GM12801 (cell line): ENCODE measurements around the gene WNT9B.

Experiments used
- TF ChIP-seq, protein P1 (sequence below): IDR thresholded peaks from one replicate; pipeline ENCODE4 v1.5.1; 2011; ENCODE audit warnings: control low read depth; ENCODE audit not compliant: insufficient read length; ENCODE audit errors: extremely low read depth

Gene WNT9B

DNA sequence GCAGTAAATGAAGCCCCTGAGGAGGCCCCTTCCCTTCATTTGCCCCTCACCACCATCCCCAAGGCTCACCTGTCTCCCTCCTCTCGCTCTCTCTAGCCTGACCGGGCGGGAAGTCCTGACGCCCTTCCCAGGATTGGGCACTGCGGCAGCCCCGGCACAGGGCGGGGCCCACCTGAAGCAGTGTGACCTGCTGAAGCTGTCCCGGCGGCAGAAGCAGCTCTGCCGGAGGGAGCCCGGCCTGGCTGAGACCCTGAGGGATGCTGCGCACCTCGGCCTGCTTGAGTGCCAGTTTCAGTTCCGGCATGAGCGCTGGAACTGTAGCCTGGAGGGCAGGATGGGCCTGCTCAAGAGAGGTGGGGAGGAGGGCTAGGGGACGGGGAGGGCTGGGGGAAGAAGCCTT lies 21.0 kb downstream of the WNT9B start:
- TF ChIP-seq, protein P1, sequence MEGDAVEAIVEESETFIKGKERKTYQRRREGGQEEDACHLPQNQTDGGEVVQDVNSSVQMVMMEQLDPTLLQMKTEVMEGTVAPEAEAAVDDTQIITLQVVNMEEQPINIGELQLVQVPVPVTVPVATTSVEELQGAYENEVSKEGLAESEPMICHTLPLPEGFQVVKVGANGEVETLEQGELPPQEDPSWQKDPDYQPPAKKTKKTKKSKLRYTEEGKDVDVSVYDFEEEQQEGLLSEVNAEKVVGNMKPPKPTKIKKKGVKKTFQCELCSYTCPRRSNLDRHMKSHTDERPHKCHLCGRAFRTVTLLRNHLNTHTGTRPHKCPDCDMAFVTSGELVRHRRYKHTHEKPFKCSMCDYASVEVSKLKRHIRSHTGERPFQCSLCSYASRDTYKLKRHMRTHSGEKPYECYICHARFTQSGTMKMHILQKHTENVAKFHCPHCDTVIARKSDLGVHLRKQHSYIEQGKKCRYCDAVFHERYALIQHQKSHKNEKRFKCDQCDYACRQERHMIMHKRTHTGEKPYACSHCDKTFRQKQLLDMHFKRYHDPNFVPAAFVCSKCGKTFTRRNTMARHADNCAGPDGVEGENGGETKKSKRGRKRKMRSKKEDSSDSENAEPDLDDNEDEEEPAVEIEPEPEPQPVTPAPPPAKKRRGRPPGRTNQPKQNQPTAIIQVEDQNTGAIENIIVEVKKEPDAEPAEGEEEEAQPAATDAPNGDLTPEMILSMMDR = no peak

DNA sequence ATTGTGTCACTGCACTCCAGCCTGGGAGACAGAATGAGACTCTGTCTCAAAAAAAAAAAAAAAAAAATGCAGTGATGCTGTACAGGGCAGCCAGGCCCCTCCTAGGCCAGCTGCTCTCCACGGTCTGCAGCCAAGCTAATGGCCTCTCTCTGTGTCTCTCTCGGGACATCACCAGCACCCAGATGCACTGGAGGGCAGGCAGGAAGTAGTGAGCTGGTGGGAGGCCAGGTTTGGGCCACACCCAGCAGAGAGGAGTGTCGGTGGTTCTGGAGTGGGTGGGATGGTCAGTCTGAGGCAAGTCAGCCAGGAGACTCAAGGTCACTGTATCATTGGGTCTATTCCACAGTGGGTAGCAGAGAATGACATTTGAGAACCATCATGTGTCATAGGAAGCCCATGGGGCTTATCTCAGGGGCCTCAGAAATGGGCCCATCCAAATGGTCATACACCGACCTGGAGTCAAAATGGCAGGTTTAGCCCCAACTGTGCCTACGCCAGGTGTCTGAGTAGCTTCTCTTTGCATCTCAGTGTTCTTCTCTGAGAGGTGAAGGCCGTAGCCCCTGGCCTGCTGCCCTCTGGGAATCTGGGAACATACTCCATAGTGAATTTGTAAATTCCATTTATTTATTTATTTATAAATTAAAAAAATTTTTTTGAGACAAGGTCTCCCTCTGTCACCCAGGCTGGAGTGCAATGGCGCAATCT lies 22.7 kb downstream of the WNT9B start:
- TF ChIP-seq, protein P1 = no peak

- TF ChIP-seq, protein P1 = no peak
Measured at GRCh38 chr17:46874906-46875305, 23.5 kb downstream of the WNT9B start.

DNA sequence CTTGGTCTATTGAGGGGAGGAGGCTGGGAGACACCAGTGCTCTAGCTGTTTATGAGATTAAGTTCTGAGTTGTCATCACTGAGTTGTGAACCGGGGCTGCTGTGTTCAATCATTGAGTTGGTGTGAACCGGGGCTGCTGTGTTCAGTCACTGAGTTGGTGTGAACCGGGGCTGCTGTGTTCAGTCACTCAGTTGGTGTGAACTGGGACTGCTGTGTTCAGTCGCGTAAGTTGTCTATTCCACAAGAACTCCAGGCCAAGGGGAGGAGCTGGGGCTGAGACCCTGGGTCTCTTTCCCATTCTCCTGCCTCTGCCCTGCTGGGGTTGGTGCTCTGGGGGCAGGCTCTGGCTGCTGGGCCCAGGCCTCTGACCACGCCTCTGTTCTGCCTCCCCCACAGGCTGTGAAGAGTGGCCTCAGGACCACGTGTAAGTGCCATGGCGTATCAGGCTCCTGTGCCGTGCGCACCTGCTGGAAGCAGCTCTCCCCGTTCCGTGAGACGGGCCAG lies 24.5 kb downstream of the WNT9B start:
- TF ChIP-seq, protein P1 = no peak

- TF ChIP-seq, protein P1 = no peak
Measured at GRCh38 chr17:46876353-46876887, 25.0 kb downstream of the WNT9B start.

GRCh38 chr17:46876926-46877325 lies 25.5 kb downstream of the WNT9B start:
- TF ChIP-seq, protein P1 = no peak

DNA sequence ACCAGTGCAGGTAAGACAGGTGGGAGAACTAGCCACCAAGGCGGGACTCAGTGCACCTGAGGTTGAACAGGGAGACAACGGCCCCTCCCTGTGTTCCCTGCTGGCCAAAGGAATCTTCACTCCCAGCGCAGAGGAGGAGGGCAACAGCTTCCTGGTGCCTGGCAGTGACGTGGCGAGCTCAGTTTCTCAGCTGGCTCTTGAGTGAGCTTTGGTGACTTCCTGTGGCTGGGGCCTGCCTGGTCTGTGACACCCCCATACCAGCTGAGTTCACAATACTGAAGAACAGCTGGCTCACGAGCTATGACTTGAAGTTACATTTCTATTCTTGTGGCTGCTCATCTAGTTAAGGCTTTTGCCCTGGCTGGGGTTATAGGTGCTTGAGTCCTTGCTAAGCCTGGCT lies 26.1 kb downstream of the WNT9B start:
- TF ChIP-seq, protein P1 = no peak
